Measurements from ENCODE around the gene TMEM260. TPM values are rescaled to one million over a fixed set of nuclear protein-coding genes. Genes with fewer than 3 reads are reported as not detected.

Gene TMEM260
- total and polyA plus RNA-seq, 2 experiments from 2014 or later: 19.7 to 28.7 TPM

DNA sequence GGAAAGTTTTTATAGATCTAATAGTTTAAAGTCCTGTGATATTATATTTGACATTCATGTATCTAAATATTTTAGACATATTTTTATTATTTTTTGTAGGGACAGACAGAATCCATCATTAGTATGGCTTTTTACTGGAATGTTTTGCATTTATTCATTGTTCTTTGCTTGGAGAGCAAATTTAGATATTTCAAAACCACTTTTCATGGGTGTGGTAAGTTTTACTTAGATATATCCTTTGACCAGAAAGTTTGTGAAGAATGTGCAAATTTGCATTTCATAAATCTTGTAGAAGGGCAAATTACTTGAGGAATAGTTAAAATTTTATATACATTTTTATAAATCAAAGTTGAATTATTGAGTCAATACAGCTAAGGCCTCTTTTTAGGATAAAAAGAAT, 37.5 kb downstream of the TMEM260 start:
- no peaks in the 10 kb centered on the region for H3K9me3 ChIP-seq (ENCODE audit: low read depth)
- TF ChIP-seq, protein P1, sequence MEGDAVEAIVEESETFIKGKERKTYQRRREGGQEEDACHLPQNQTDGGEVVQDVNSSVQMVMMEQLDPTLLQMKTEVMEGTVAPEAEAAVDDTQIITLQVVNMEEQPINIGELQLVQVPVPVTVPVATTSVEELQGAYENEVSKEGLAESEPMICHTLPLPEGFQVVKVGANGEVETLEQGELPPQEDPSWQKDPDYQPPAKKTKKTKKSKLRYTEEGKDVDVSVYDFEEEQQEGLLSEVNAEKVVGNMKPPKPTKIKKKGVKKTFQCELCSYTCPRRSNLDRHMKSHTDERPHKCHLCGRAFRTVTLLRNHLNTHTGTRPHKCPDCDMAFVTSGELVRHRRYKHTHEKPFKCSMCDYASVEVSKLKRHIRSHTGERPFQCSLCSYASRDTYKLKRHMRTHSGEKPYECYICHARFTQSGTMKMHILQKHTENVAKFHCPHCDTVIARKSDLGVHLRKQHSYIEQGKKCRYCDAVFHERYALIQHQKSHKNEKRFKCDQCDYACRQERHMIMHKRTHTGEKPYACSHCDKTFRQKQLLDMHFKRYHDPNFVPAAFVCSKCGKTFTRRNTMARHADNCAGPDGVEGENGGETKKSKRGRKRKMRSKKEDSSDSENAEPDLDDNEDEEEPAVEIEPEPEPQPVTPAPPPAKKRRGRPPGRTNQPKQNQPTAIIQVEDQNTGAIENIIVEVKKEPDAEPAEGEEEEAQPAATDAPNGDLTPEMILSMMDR (IDR thresholded peaks at IDR 0.05; ENCODE audit: poor library complexity): no peak
- no peak for TF ChIP-seq EZH2 (IDR thresholded peaks at IDR 0.05; ENCODE audit: borderline replicate concordance)
- TF ChIP-seq EZH2phosphoT487 (IDR thresholded peaks at IDR 0.05; ENCODE audit: low read depth, severe bottlenecking, unreplicated experiment): no peak
- H3K36me3 ChIP-seq (replicated peaks; ENCODE audit: insufficient read depth, low read depth): no peaks in the 10 kb centered on the region
- no peaks in the 10 kb centered on the region for H3K9me2 ChIP-seq (replicated peaks; ENCODE audit: insufficient read depth)
- no peaks in the 10 kb centered on the region for H4K20me1 ChIP-seq (ENCODE audit: insufficient read depth, poor library complexity, severe bottlenecking)
- no peak overlapping the region for H3K4me2 ChIP-seq
- no peaks in the 10 kb centered on the region for H3K4me1 ChIP-seq (ENCODE audit: insufficient read depth)
- no peaks in the 10 kb centered on the region for H3K79me2 ChIP-seq
- H2AFZ ChIP-seq: no peak overlapping the region
- H3K4me3 ChIP-seq: no peak overlapping the region
- no peaks in the 10 kb centered on the region for H3K27me3 ChIP-seq
- H3K27ac ChIP-seq: no peak overlapping the region
- DNase-seq (ENCODE audit: low spot score): no peak

DNA sequence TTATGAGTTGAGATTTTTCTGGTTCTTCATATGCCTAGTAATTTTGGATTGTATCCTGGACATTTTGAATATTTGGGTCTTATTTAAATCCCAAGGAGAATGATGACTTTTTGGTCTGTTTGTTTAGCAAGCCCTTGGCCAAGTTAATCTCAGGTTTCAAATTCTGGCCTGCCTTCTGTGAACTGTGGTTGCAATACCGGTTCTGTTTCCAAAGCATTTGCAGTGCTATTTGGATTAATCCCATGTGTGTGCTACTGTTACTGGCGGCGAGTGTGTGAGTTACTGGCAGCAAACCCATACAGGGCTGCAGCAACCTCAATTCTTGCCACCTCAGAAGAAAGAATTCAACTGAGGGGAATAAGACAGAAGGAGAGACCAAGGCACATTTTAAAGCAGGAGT, 51.1 kb downstream of the TMEM260 start:
- Histone ChIP-seq H3K36me3 (replicated peaks; ENCODE audit: insufficient read depth, low read depth) (peaks cover 6% of the 10 kb centered on the region), H3K79me2 (no peaks in the 10 kb centered on the region), H3K4me2 (no peak overlapping the region), H3K9me3 (ENCODE audit: low read depth) (no peaks in the 10 kb centered on the region), H3K27ac (no peak overlapping the region), H3K9me2 (replicated peaks; ENCODE audit: insufficient read depth) (no peaks in the 10 kb centered on the region), H3K27me3 (no peaks in the 10 kb centered on the region), H3K4me3 (no peak overlapping the region), H3K4me1 (ENCODE audit: insufficient read depth) (no peaks in the 10 kb centered on the region), H4K20me1 (ENCODE audit: insufficient read depth, poor library complexity, severe bottlenecking) (no peaks in the 10 kb centered on the region), H2AFZ (no peak overlapping the region)
- 78% methylated on average over 3 of the region's 3 CpGs for WGBS (ENCODE audit: low lambda C conversion rate, missing lambda C conversion rate)
- no peak for TF ChIP-seq EZH2 (IDR thresholded peaks at IDR 0.05; ENCODE audit: borderline replicate concordance)
- TF ChIP-seq EZH2phosphoT487 (IDR thresholded peaks at IDR 0.05; ENCODE audit: low read depth, severe bottlenecking, unreplicated experiment): no peak
- TF ChIP-seq, protein P1 (IDR thresholded peaks at IDR 0.05; ENCODE audit: poor library complexity): no peak
- no peak for DNase-seq (ENCODE audit: low spot score)

DNA sequence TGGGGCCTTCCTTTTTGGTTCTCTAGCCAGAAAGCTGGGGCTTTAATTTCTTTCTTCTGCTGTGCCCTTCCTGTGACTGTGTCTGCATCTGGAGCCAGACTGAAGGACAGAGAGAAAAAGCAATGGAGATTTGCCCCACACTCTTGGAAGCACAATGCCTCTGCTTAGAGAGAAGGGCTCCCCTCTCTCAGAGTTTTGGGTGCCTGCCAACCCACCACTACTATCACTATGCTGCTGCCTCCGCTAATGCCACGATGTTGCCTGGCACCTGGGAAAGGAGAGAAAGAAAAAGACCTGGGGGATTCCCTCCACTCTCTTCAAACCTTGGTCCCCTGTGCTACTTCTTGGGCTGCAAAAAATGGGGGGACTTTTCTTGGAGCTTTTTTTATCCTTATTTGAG, 52.6 kb downstream of the TMEM260 start:
- Histone ChIP-seq H3K9me3 (ENCODE audit: low read depth) (no peaks in the 10 kb centered on the region), H3K27me3 (no peaks in the 10 kb centered on the region), H3K4me3 (no peak overlapping the region), H3K36me3 (replicated peaks; ENCODE audit: insufficient read depth, low read depth) (peaks cover 6% of the 10 kb centered on the region), H3K79me2 (no peaks in the 10 kb centered on the region), H2AFZ (no peak overlapping the region), H3K4me1 (ENCODE audit: insufficient read depth) (no peaks in the 10 kb centered on the region), H3K9me2 (replicated peaks; ENCODE audit: insufficient read depth) (no peaks in the 10 kb centered on the region), H3K4me2 (no peak overlapping the region), H3K27ac (no peak overlapping the region), H4K20me1 (ENCODE audit: insufficient read depth, poor library complexity, severe bottlenecking) (no peaks in the 10 kb centered on the region)
- WGBS (ENCODE audit: low lambda C conversion rate, missing lambda C conversion rate): 95% methylated on average over 2 of the region's 2 CpGs
- TF ChIP-seq, protein P1 (IDR thresholded peaks at IDR 0.05; ENCODE audit: poor library complexity): no peak
- TF ChIP-seq EZH2 (IDR thresholded peaks at IDR 0.05; ENCODE audit: borderline replicate concordance) (no peak), EZH2phosphoT487 (IDR thresholded peaks at IDR 0.05; ENCODE audit: low read depth, severe bottlenecking, unreplicated experiment) (no peak)
- no peak for DNase-seq (ENCODE audit: low spot score)

DNA sequence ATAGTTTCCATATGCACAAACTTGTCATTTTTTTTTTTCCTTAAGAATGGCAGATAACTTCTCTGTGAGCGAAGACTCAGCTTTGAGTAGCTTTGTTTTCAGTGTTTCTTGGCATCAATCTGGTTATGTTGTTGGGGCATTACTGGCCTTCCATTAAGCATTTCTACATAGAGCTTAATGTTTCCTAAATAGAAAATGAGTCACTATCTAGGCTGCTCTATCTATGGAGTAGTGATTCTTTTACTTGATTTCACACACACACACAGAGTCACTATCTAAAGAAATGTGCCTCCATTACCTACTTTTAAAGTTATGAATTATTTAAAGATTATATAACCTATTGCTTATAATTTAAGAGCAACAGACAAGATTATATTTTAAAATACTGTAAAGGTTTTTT, 53.9 kb downstream of the TMEM260 start:
- no peak for DNase-seq (ENCODE audit: low spot score)
- no peak overlapping the region for H3K27ac ChIP-seq
- no peaks in the 10 kb centered on the region for H3K27me3 ChIP-seq
- H2AFZ ChIP-seq: no peak overlapping the region
- H3K4me2 ChIP-seq: no peak overlapping the region
- no peaks in the 10 kb centered on the region for H3K79me2 ChIP-seq
- no peaks in the 10 kb centered on the region for H3K4me1 ChIP-seq (ENCODE audit: insufficient read depth)
- H3K9me2 ChIP-seq (replicated peaks; ENCODE audit: insufficient read depth): no peaks in the 10 kb centered on the region
- H4K20me1 ChIP-seq (ENCODE audit: insufficient read depth, poor library complexity, severe bottlenecking): no peaks in the 10 kb centered on the region
- WGBS (ENCODE audit: low lambda C conversion rate, missing lambda C conversion rate): 54% methylated on average over 1 of the region's 1 CpG
- TF ChIP-seq EZH2phosphoT487 (IDR thresholded peaks at IDR 0.05; ENCODE audit: low read depth, severe bottlenecking, unreplicated experiment): no peak
- TF ChIP-seq, protein P1 (IDR thresholded peaks at IDR 0.05; ENCODE audit: poor library complexity): no peak
- no peak for TF ChIP-seq EZH2 (IDR thresholded peaks at IDR 0.05; ENCODE audit: borderline replicate concordance)
- H3K9me3 ChIP-seq (ENCODE audit: low read depth): no peaks in the 10 kb centered on the region
- H3K36me3 ChIP-seq (replicated peaks; ENCODE audit: insufficient read depth, low read depth): peaks cover 15% of the 10 kb centered on the region
- no peak overlapping the region for H3K4me3 ChIP-seq

All from hepatocyte (in vitro differentiated cells).